Measurements from ENCODE around the gene QTRT2. TPM values are rescaled to one million over a fixed set of nuclear protein-coding genes. Genes with fewer than 3 reads are reported as not detected.

QTRT2 gene
- total and polyA plus RNA-seq, 9 of the 15 experiments (the other 6 are each of a cell fraction or from before 2014, with no cell fraction given), result 10.2 to 25.1 (median 17.3) TPM

GRCh38 chr3:114104414-114104813 lies 47.9 kb downstream of the QTRT2 start:
- ATAC-seq (no peak), FAIRE-seq (no peak), DNase-seq (ENCODE audit: extremely low read depth in 1 of 4, low spot score in 3 of 4) (no peak)
- H3K9me3 ChIP-seq (replicated peaks; ENCODE audit: control insufficient read depth, insufficient read depth, low read depth, low read length), result no peaks in the 10 kb centered on the region
- no peaks in the 10 kb centered on the region for H3K4me1 ChIP-seq (replicated peaks in 1 of 2; ENCODE audit: control insufficient read depth in 2 of 2, insufficient read depth in 2 of 2, low read length in 2 of 2)
- no peak overlapping the region for H3K4me3 ChIP-seq
- H3K36me3 ChIP-seq (ENCODE audit: control insufficient read depth, insufficient read depth, low read length), result no peaks in the 10 kb centered on the region
- POLR2A ChIA-PET, result no interaction called here
- no peak overlapping the region for H3K9ac ChIP-seq (ENCODE audit: insufficient read depth in 1 of 2, low read depth in 2 of 2, low read length in 2 of 2)
- no TSS peak for BruUV-seq (replicated peaks)
- H3K4me2 ChIP-seq (ENCODE audit: insufficient read depth, low read length), result no peak overlapping the region
- H3K27me3 ChIP-seq (ENCODE audit: control insufficient read depth in 2 of 2, insufficient read depth in 2 of 2, low read length in 2 of 2), result no peaks in the 10 kb centered on the region; a peak in 1 of 5 replicates
- CTCF ChIA-PET (ENCODE audit: low intra/inter-chr PET ratio), result no interaction called here
- no peaks in the 10 kb centered on the region for H3K79me2 ChIP-seq (ENCODE audit: control insufficient read depth, insufficient read depth, low read length)
- intact Hi-C loops (cut with micrococcal nuclease) (no loop called here), in situ Hi-C loops (cut with MboI) (no loop called here)
- TF ChIP-seq SREBF2 (CRISPR knock-in tag; IDR thresholded peaks at IDR 0.05) (no peak), FOXA3 (CRISPR knock-in tag; conservative IDR thresholded peaks at IDR 0.05 in 1 of 2, IDR thresholded peaks at IDR 0.05 in 1 of 2) (no peak), CBX5 (IDR thresholded peaks at IDR 0.05; ENCODE audit: borderline replicate concordance, low read depth) (no peak), TOE1 (IDR thresholded peaks at IDR 0.05; ENCODE audit: borderline replicate concordance) (no peak), TOE1 (CRISPR knock-in tag; IDR thresholded peaks at IDR 0.05; ENCODE audit: borderline replicate concordance, low read depth) (no peak), POLR2AphosphoS5 (IDR thresholded peaks at IDR 0.05; ENCODE audit: control insufficient read depth, insufficient read depth, low read depth, low read length) (no peak), RBFOX2 (IDR thresholded peaks at IDR 0.05; ENCODE audit: low read depth, low read length) (no peak), CHD1 (IDR thresholded peaks at IDR 0.05; ENCODE audit: low read length) (no peak), ZNF436 (CRISPR knock-in tag; IDR thresholded peaks at IDR 0.05) (no peak), NFIC (IDR thresholded peaks at IDR 0.05) (no peak), RUNX1 (IDR thresholded peaks at IDR 0.05; ENCODE audit: low read depth) (no peak), WHSC1 (IDR thresholded peaks at IDR 0.05; ENCODE audit: low read length) (no peak), ZNF76 (CRISPR knock-in tag; IDR thresholded peaks at IDR 0.05; ENCODE audit: borderline replicate concordance) (no peak), POLR2B (IDR thresholded peaks at IDR 0.05; ENCODE audit: low read depth, partially characterized antibody) (no peak), RERE (CRISPR knock-in tag; IDR thresholded peaks at IDR 0.05; ENCODE audit: borderline replicate concordance) (no peak), MYBL2 (IDR thresholded peaks at IDR 0.05; ENCODE audit: low read depth) (no peak), MYBL2 (CRISPR knock-in tag; IDR thresholded peaks at IDR 0.05; ENCODE audit: borderline replicate concordance) (no peak)
- no peak overlapping the region for H2AFZ ChIP-seq (ENCODE audit: low read depth, low read length)
- no peaks in the 10 kb centered on the region for H4K20me1 ChIP-seq (replicated peaks; ENCODE audit: control insufficient read depth, insufficient read depth, low read length)
- H3K9me1 ChIP-seq (ENCODE audit: control insufficient read depth, insufficient read depth, low read length), result no peaks in the 10 kb centered on the region
- WGBS (ENCODE audit: insufficient coverage, low coverage, missing lambda C conversion rate), result 3% methylated on average over 3 of the region's 3 CpGs
- H3K27ac ChIP-seq (ENCODE audit: extremely low read depth, low read depth, low read length), result no peak overlapping the region

Measured in K562 (cell line).